HG02798 (cell line): ENCODE measurements around the gene PHLDA3.
"Not testable (repeated sequence)": the region's sequence is repeated elsewhere in the genome, so short reads cannot be mapped to it uniquely, and the experiment has no call there.

Experiments used
- ATAC-seq: cut with Tn5 transposase; IDR thresholded peaks from one replicate; pipeline ENCODE4 v1.9.1; 2021; ENCODE audit warnings: mild to moderate bottlenecking; ENCODE audit not compliant: unreplicated experiment, poor library complexity

The PHLDA3 gene

GRCh38 chr1:201488830-201489589, 20.0 kb upstream of the PHLDA3 start:
- ATAC-seq, result no peak

- no peak for ATAC-seq
Observed at GRCh38 chr1:201487742-201488141, 18.8 kb upstream of the PHLDA3 start.

GRCh38 chr1:201486187-201486586, 17.2 kb upstream of the PHLDA3 start:
- no peak for ATAC-seq

- ATAC-seq, result no peak
Observed at GRCh38 chr1:201485184-201485774, 16.3 kb upstream of the PHLDA3 start.

- ATAC-seq, result no peak
Observed at GRCh38 chr1:201483373-201483949, 14.5 kb upstream of the PHLDA3 start.

- ATAC-seq, result peak; percentile 23
Observed at GRCh38 chr1:201482755-201483154, 13.8 kb upstream of the PHLDA3 start.

- ATAC-seq, result peak; percentile 77
Observed at GRCh38 chr1:201481761-201482493, 12.9 kb upstream of the PHLDA3 start.

- ATAC-seq, result no peak
Observed at GRCh38 chr1:201481004-201481380, 12.0 kb upstream of the PHLDA3 start.

GRCh38 chr1:201480231-201481003, 11.4 kb upstream of the PHLDA3 start:
- ATAC-seq, result peak; percentile 65

- no peak for ATAC-seq
Observed at GRCh38 chr1:201479201-201479730, 10.3 kb upstream of the PHLDA3 start.

- ATAC-seq, result not testable (repeated sequence)
Observed at GRCh38 chr1:201478666-201479065, 9.7 kb upstream of the PHLDA3 start.

GRCh38 chr1:201476670-201477344, 7.8 kb upstream of the PHLDA3 start:
- ATAC-seq, result no peak

- no peak for ATAC-seq
Observed at GRCh38 chr1:201475915-201476669, 7.1 kb upstream of the PHLDA3 start.

GRCh38 chr1:201475130-201475529, 6.1 kb upstream of the PHLDA3 start:
- ATAC-seq, result no peak

GRCh38 chr1:201473296-201473695, 4.3 kb upstream of the PHLDA3 start:
- ATAC-seq, result no peak

GRCh38 chr1:201472321-201472720, 3.3 kb upstream of the PHLDA3 start:
- ATAC-seq, result not testable (repeated sequence)

GRCh38 chr1:201471772-201472171, 2.8 kb upstream of the PHLDA3 start:
- no peak for ATAC-seq

GRCh38 chr1:201470581-201470980, 1.6 kb upstream of the PHLDA3 start:
- no peak for ATAC-seq

- ATAC-seq, result no peak
Observed at GRCh38 chr1:201469645-201470074, 672 bp upstream of the PHLDA3 start.
